Natural killer cell (primary cell): ENCODE measurements around the gene PNLIP. TPM values are rescaled to one million over a fixed set of nuclear protein-coding genes. Genes with fewer than 3 reads are reported as not detected.

Source experiments
- ATAC-seq, 3 donors: fragments of 150-1000 bp in 2 of 3; fragments of 200-7000 bp in 1 of 3; cut with Tn5 transposase; 1 replicate in 1 of 3; 2 replicates in 2 of 3; pipeline ENCODE4 v1.10.0; 2021; ENCODE audit warnings: mild to moderate bottlenecking in 2 of 3, moderate library complexity in 2 of 3
- DNase-seq, 2 donors: peaks; one replicate each; pipeline versions ENCODE4 v3.0.0 to v3.0.0-alpha.2; 2013 to 2021; ENCODE audit warnings: mixed read lengths in 1 of 2
- H3K27ac ChIP-seq: one replicate; pipeline ENCODE4 v1.5.1; 2013; ENCODE audit warnings: mild to moderate bottlenecking, low read length
- H3K27me3 ChIP-seq: one replicate; pipeline ENCODE4 v1.6.1; 2013; ENCODE audit warnings: low read length; ENCODE audit not compliant: control insufficient read depth, insufficient read depth
- H3K36me3 ChIP-seq: one replicate; pipeline ENCODE4 v1.6.1; 2013; ENCODE audit warnings: low read length; ENCODE audit not compliant: control insufficient read depth, insufficient read depth
- H3K4me1 ChIP-seq: one replicate; pipeline ENCODE4 v1.6.1; 2013; ENCODE audit warnings: low read length; ENCODE audit not compliant: control insufficient read depth, insufficient read depth
- H3K4me3 ChIP-seq: one replicate; pipeline ENCODE4 v1.5.1; 2013; ENCODE audit warnings: low read length
- H3K9me3 ChIP-seq: one replicate; pipeline ENCODE4 v1.6.1; 2013; ENCODE audit warnings: low read length; ENCODE audit not compliant: control insufficient read depth, insufficient read depth
- H3K27ac Mint-ChIP-seq, 2 donors: one replicate each; pipeline ENCODE4 v1.8.0; 2022; ENCODE audit warnings: mild to moderate bottlenecking in 2 of 2, mixed read lengths in 2 of 2, moderate library complexity in 1 of 2
- H3K27me3 Mint-ChIP-seq, 2 donors: one replicate each; pipeline ENCODE4 v1.8.0; 2022; ENCODE audit warnings: low read depth in 2 of 2, mixed read lengths in 2 of 2
- H3K36me3 Mint-ChIP-seq: one replicate; pipeline ENCODE4 v1.8.0; 2022; ENCODE audit warnings: mixed read lengths
- H3K4me1 Mint-ChIP-seq, 2 donors: one replicate each; pipeline ENCODE4 v1.8.0; 2022; ENCODE audit warnings: mixed read lengths in 2 of 2
- H3K4me3 Mint-ChIP-seq: one replicate; pipeline ENCODE4 v1.8.0; 2022; ENCODE audit warnings: mild to moderate bottlenecking, moderate library complexity, mixed read lengths
- H3K9me3 Mint-ChIP-seq, 2 donors: one replicate each; pipeline ENCODE4 v1.8.0; 2022; ENCODE audit warnings: mixed read lengths in 2 of 2
- WGBS: methylation state at CpG from one replicate; pipeline ENCODE4 v1.1.7; 2013; ENCODE audit warnings: missing lambda C conversion rate; ENCODE audit not compliant: insufficient coverage; 5-methylcytosine and 5-hydroxymethylcytosine counted together
- intact Hi-C: fragments of 100-400 bp; cut with micrococcal nuclease; formaldehyde crosslinking; loops from one replicate; pipeline ENCODE4 v1.14.2; 2022
- total RNA-seq, 4 donors: library from RNA; stranded (reverse); fragments of 120-200 nt in 1 of 4; gene quantifications; one replicate each; pipeline versions ENCODE4 v1.2.3 to v1.2.4, GENCODE V29; 2013 to 2022
- TF ChIP-seq, protein P1 (sequence below): fragments of 200-600 bp; IDR thresholded peaks from one replicate; pipeline ENCODE4 v1.8.0; 2022; ENCODE audit warnings: antibody characterized with exemption

The PNLIP gene
- total RNA-seq, result not detected
- total RNA-seq (2013), result not detected

- ATAC-seq, result no peak
- no peaks in the 10 kb centered on the region for H3K36me3 ChIP-seq
Measured at GRCh38 chr10:116545756-116546155, at the start of gene PNLIP. Gene PNLIP, plus strand, starts transcription at chr10:116545931. Its CDS starts 162 bp downstream, at chr10:116546093.

DNA sequence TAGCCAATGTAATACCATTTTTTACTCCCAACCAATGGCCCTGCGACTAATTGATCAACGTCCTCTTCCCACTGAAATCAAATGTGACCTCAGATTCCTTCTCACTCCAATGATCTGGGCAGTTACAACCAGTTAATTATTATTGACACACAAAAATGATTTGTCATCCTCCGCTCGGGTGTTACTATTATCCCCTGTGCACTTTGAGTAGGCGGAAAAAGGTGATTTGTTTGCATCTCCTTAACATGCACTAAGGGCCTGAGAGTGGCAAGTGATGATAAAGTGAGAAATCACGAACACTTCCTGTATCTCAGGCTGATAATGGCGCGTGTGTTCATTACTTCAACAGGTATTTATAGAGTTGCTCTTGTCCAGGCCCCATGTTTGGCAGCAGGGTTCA is 40.9 kb upstream of the PNLIP start:
- Mint-ChIP-seq H3K27ac (no peak overlapping the region), H3K36me3 (no peaks in the 10 kb centered on the region), H3K9me3 (peaks cover 0 to 9% of the 10 kb centered on the region in 2 donors), H3K27me3 (no peaks in the 10 kb centered on the region), H3K4me3 (no peak overlapping the region), H3K4me1 (no peaks in the 10 kb centered on the region)
- Histone ChIP-seq H3K9me3 (no peaks in the 10 kb centered on the region), H3K27ac (no peak overlapping the region), H3K36me3 (no peaks in the 10 kb centered on the region), H3K27me3 (no peaks in the 10 kb centered on the region), H3K4me3 (no peak overlapping the region), H3K4me1 (no peaks in the 10 kb centered on the region)
- ATAC-seq (no peak), DNase-seq (no peak)
- TF ChIP-seq, protein P1, sequence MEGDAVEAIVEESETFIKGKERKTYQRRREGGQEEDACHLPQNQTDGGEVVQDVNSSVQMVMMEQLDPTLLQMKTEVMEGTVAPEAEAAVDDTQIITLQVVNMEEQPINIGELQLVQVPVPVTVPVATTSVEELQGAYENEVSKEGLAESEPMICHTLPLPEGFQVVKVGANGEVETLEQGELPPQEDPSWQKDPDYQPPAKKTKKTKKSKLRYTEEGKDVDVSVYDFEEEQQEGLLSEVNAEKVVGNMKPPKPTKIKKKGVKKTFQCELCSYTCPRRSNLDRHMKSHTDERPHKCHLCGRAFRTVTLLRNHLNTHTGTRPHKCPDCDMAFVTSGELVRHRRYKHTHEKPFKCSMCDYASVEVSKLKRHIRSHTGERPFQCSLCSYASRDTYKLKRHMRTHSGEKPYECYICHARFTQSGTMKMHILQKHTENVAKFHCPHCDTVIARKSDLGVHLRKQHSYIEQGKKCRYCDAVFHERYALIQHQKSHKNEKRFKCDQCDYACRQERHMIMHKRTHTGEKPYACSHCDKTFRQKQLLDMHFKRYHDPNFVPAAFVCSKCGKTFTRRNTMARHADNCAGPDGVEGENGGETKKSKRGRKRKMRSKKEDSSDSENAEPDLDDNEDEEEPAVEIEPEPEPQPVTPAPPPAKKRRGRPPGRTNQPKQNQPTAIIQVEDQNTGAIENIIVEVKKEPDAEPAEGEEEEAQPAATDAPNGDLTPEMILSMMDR, result no peak
- intact Hi-C loops, result no loop called here
- 80% methylated on average over 7 of the region's 8 CpGs for WGBS

More at GRCh38 chr10:116545756-116546155, at the start of gene PNLIP:
- no peaks in the 10 kb centered on the region for H3K27me3 ChIP-seq
- no peak within 1 kb of the TSS for H3K27ac Mint-ChIP-seq
- no peak within 1 kb of the TSS for H3K4me3 Mint-ChIP-seq
- no peak within 1 kb of the TSS for H3K4me3 ChIP-seq
- H3K27me3 Mint-ChIP-seq, result no peaks in the 10 kb centered on the region
- peaks cover 0 to 5% of the 10 kb centered on the region in 2 donors for H3K9me3 Mint-ChIP-seq
- H3K27ac ChIP-seq, result no peak within 1 kb of the TSS
- no peak for DNase-seq
- no peaks in the 10 kb centered on the region for H3K36me3 Mint-ChIP-seq
- intact Hi-C loops, result no loop called here
- H3K4me1 Mint-ChIP-seq, result no peaks in the 10 kb centered on the region
- no peaks in the 10 kb centered on the region for H3K4me1 ChIP-seq
- 89% methylated on average over 8 of the region's 8 CpGs for WGBS
- TF ChIP-seq, protein P1, result no peak
- no peaks in the 10 kb centered on the region for H3K9me3 ChIP-seq

- no peak for ATAC-seq
- 62% methylated on average over 2 of the region's 3 CpGs for WGBS
- Mint-ChIP-seq H3K4me3 (no peak overlapping the region), H3K27ac (no peak overlapping the region), H3K36me3 (no peaks in the 10 kb centered on the region), H3K9me3 (peaks cover 0 to 3% of the 10 kb centered on the region in 2 donors), H3K27me3 (peaks cover 0 to 11% of the 10 kb centered on the region in 2 donors), H3K4me1 (no peaks in the 10 kb centered on the region)
- Histone ChIP-seq H3K4me3 (no peak overlapping the region), H3K36me3 (no peaks in the 10 kb centered on the region), H3K9me3 (no peaks in the 10 kb centered on the region), H3K27me3 (no peaks in the 10 kb centered on the region), H3K4me1 (no peaks in the 10 kb centered on the region), H3K27ac (no peak overlapping the region)
- intact Hi-C loops, result no loop called here
- no peak for DNase-seq
- TF ChIP-seq, protein P1, result no peak
Measured at GRCh38 chr10:116510565-116510964, 35.2 kb upstream of the PNLIP start.

DNA sequence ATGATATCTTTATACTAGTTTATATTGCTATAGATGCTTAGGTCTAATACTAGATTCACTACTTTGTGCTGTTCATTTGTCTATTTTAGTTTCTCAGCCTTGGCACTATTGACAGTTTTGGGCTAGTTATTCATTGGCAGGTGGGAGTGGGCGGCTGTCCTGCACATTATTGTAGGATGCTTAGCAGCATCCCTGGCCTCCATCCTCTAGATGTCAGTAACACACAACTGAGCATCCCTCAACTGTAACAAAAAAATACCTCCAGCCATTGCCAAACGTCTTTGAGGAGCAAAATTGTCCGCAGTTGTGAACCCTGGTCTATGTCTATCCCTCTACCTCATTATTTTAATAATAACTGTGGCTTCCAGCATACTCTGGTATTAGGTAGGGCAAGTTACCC is 34.4 kb upstream of the PNLIP start:
- Mint-ChIP-seq H3K36me3 (no peaks in the 10 kb centered on the region), H3K9me3 (peaks cover 0 to 3% of the 10 kb centered on the region in 2 donors), H3K4me3 (no peak overlapping the region), H3K4me1 (no peaks in the 10 kb centered on the region), H3K27ac (no peak overlapping the region), H3K27me3 (peaks cover 0 to 11% of the 10 kb centered on the region in 2 donors)
- Histone ChIP-seq H3K36me3 (no peaks in the 10 kb centered on the region), H3K4me1 (no peaks in the 10 kb centered on the region), H3K9me3 (no peaks in the 10 kb centered on the region), H3K27me3 (no peaks in the 10 kb centered on the region), H3K27ac (no peak overlapping the region), H3K4me3 (no peak overlapping the region)
- ATAC-seq (no peak), DNase-seq (no peak)
- intact Hi-C loops, result no loop called here
- TF ChIP-seq, protein P1, result no peak
- 78% methylated on average over 3 of the region's 3 CpGs for WGBS
